ENCODE data around the gene CASR. TPM values are rescaled to one million over a fixed set of nuclear protein-coding genes. Genes with fewer than 3 reads are reported as not detected.
A peak's percentile ranks its signal among the peaks of the same experiment; 100 is the strongest.

Gene CASR
- total RNA-seq, 1 experiment from 2014 or later, result not detected

- DNase-seq (ENCODE audit: low read depth), result no peak
Measured at GRCh38 chr3:122214711-122215110, 31.2 kb downstream of the CASR start.

- no peak for DNase-seq (ENCODE audit: low read depth)
Measured at GRCh38 chr3:122215592-122216298, 32.3 kb downstream of the CASR start.

GRCh38 chr3:122217901-122218300 is 34.4 kb downstream of the CASR start:
- no peak for DNase-seq (ENCODE audit: low read depth)

GRCh38 chr3:122219242-122219872 is 35.9 kb downstream of the CASR start:
- peak; percentile 7 for DNase-seq (ENCODE audit: low read depth)

- no peak for DNase-seq (ENCODE audit: low read depth)
Measured at GRCh38 chr3:122227036-122227781, 43.7 kb downstream of the CASR start.

GRCh38 chr3:122230174-122230573 is 46.7 kb downstream of the CASR start:
- no peak for DNase-seq (ENCODE audit: low read depth)

GRCh38 chr3:122231465-122232157 is 48.1 kb downstream of the CASR start:
- DNase-seq (ENCODE audit: low read depth), result no peak

- DNase-seq (ENCODE audit: low read depth), result no peak
Measured at GRCh38 chr3:122232485-122232884, 49.0 kb downstream of the CASR start.

GRCh38 chr3:122233101-122233952 is 49.9 kb downstream of the CASR start:
- DNase-seq (ENCODE audit: low read depth), result no peak

- no peak for DNase-seq (ENCODE audit: low read depth)
Measured at GRCh38 chr3:122234117-122234516, 50.6 kb downstream of the CASR start.

GRCh38 chr3:122235147-122235546 is 51.7 kb downstream of the CASR start:
- DNase-seq (ENCODE audit: low read depth), result no peak

GRCh38 chr3:122239112-122239511 is 55.6 kb downstream of the CASR start:
- DNase-seq (ENCODE audit: low read depth), result no peak

GRCh38 chr3:122245513-122246174 is 62.2 kb downstream of the CASR start:
- peak; percentile 66 for DNase-seq (ENCODE audit: low read depth)

GRCh38 chr3:122246199-122246598 is 62.7 kb downstream of the CASR start:
- peak; percentile 25 for DNase-seq (ENCODE audit: low read depth)

- DNase-seq (ENCODE audit: low read depth), result no peak
Measured at GRCh38 chr3:122247087-122247824, 63.8 kb downstream of the CASR start.

GRCh38 chr3:122247825-122248185 is 64.3 kb downstream of the CASR start:
- no peak for DNase-seq (ENCODE audit: low read depth)

- no peak for DNase-seq (ENCODE audit: low read depth)
Measured at GRCh38 chr3:122251428-122251827, 68.0 kb downstream of the CASR start.

- no peak for DNase-seq (ENCODE audit: low read depth)
Measured at GRCh38 chr3:122253581-122253980, 70.1 kb downstream of the CASR start.

- peak; percentile 18 for DNase-seq (ENCODE audit: low read depth)
Measured at GRCh38 chr3:122255757-122256439, 72.4 kb downstream of the CASR start.

All from M059J (cell line).